Transverse colon (tissue), 4 donors: Measurements from ENCODE around the gene CEMP1. TPM values are rescaled to one million over a fixed set of nuclear protein-coding genes. Genes with fewer than 3 reads are reported as not detected.
"Not testable (repeated sequence)": the region's sequence is repeated elsewhere in the genome, so short reads cannot be mapped to it uniquely, and the experiment has no call there.

Source experiments
- DNase-seq: peaks from one replicate; pipeline ENCODE4 v3.0.0-alpha.2; 2019
- H3K27ac ChIP-seq, 4 donors: fragments of 200-600 bp; sonication (generic); 2 replicates each; pipeline ENCODE4 v1.5.1; 2016 to 2018; ENCODE audit warnings: inconsistent platforms in 4 of 4
- H3K27me3 ChIP-seq: fragments of 200-600 bp; sonication (generic); 2 replicates; pipeline ENCODE4 v1.5.1; 2017; ENCODE audit warnings: inconsistent platforms
- H3K36me3 ChIP-seq, 4 donors: fragments of 200-600 bp; sonication (generic); 2 replicates each; pipeline ENCODE4 v1.5.1; 2017 to 2019; ENCODE audit warnings: inconsistent platforms in 4 of 4
- H3K4me1 ChIP-seq, 4 donors: fragments of 200-600 bp; sonication (generic); 2 replicates each; pipeline ENCODE4 v1.5.1; 2017 to 2020; ENCODE audit warnings: inconsistent platforms in 4 of 4
- H3K4me3 ChIP-seq, 4 donors: fragments of 200-600 bp; sonication (generic); 1 replicate in 1 of 4; 2 replicates in 3 of 4; pipeline versions ENCODE4 v1.5.1 to v1.6.1; 2017 to 2019; ENCODE audit warnings: inconsistent platforms in 4 of 4
- H3K9me3 ChIP-seq, 2 donors: fragments of 200-600 bp; sonication (generic); 2 replicates each; pipeline ENCODE4 v1.5.1; 2017 to 2019; ENCODE audit warnings: inconsistent platforms in 2 of 2
- WGBS, 2 donors: methylation state at CpG; one replicate each; pipeline ENCODE4 v1.1.5; 2018; ENCODE audit warnings: low coverage in 1 of 2; 5-methylcytosine and 5-hydroxymethylcytosine counted together
- in situ Hi-C, 4 donors: fragments of 200-750 bp; cut with MboI; loops; one replicate each; pipeline versions ENCODE4 v1.15.0 to v1.15.1; 2017; ENCODE audit warnings: low sequenced_read_pairs in 3 of 4, low pct_ligation_motif_present in 1 of 4, low pct_unique_long_range_greater_than_20kb in 1 of 4
- intact Hi-C: fragments of 100-400 bp; cut with DNase I; formaldehyde crosslinking; loops from one replicate; pipeline ENCODE4 v1.15.1; 2023; ENCODE audit warnings: low total_unique reads
- total RNA-seq, 4 donors: library from RNA; depleted of rRNA; stranded (reverse); fragments of >200 nt; gene quantifications; one replicate each; pipeline ENCODE4 v1.1.0, GENCODE V29; 2016
- TF ChIP-seq, protein P1 (sequence below), 5 experiments: fragments of 200-600 bp in 3 of 5; fragments of 450-650 bp in 2 of 5; sonication (generic) in 3 of 5; IDR thresholded peaks; 1 replicate in 2 of 5; 2 replicates in 3 of 5; pipeline ENCODE4 v1.5.1; 2016 to 2017; ENCODE audit warnings: antibody characterized with exemption in 5 of 5, inconsistent platforms in 3 of 5, mild to moderate bottlenecking in 2 of 5, moderate library complexity in 1 of 5

The CEMP1 gene
- total RNA-seq, 4 donors from 2014 or later = 1.9 to 3.1 TPM; not detected in 2

DNA sequence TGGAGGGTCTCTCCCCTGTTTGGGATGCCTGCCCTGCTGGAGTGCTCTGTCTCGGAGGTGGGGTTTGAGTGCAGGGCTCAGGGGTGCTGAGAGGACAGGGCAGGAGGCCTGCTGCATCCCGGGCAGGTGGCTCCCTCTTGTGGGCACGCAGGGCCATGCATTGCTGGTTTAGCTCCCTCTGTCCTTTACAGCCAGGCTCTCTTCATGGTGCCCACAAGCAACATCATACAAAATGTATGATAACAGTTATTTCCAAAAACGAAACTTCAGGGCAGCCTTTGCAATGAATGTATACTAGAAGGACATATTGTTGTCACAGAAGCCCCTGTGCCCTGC lies 29.6 kb upstream of the CEMP1 start:
- H3K27me3 ChIP-seq, H3K36me3 ChIP-seq, in situ Hi-C loops, H3K4me3 ChIP-seq, H3K27ac ChIP-seq, intact Hi-C loops, H3K9me3 ChIP-seq, H3K4me1 ChIP-seq: not testable (repeated sequence)
- TF ChIP-seq, protein P1, sequence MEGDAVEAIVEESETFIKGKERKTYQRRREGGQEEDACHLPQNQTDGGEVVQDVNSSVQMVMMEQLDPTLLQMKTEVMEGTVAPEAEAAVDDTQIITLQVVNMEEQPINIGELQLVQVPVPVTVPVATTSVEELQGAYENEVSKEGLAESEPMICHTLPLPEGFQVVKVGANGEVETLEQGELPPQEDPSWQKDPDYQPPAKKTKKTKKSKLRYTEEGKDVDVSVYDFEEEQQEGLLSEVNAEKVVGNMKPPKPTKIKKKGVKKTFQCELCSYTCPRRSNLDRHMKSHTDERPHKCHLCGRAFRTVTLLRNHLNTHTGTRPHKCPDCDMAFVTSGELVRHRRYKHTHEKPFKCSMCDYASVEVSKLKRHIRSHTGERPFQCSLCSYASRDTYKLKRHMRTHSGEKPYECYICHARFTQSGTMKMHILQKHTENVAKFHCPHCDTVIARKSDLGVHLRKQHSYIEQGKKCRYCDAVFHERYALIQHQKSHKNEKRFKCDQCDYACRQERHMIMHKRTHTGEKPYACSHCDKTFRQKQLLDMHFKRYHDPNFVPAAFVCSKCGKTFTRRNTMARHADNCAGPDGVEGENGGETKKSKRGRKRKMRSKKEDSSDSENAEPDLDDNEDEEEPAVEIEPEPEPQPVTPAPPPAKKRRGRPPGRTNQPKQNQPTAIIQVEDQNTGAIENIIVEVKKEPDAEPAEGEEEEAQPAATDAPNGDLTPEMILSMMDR (IDR thresholded peaks at IDR 0.05) = peak in 3 of 5 experiments; percentile 42 to 54 (median 51)
- peak; percentile 84 for DNase-seq
- WGBS, 2 donors = 17% methylated on average over 1 of the region's 4 CpGs; no CpG with 5 or more reads in 1 of the 2 donors

DNA sequence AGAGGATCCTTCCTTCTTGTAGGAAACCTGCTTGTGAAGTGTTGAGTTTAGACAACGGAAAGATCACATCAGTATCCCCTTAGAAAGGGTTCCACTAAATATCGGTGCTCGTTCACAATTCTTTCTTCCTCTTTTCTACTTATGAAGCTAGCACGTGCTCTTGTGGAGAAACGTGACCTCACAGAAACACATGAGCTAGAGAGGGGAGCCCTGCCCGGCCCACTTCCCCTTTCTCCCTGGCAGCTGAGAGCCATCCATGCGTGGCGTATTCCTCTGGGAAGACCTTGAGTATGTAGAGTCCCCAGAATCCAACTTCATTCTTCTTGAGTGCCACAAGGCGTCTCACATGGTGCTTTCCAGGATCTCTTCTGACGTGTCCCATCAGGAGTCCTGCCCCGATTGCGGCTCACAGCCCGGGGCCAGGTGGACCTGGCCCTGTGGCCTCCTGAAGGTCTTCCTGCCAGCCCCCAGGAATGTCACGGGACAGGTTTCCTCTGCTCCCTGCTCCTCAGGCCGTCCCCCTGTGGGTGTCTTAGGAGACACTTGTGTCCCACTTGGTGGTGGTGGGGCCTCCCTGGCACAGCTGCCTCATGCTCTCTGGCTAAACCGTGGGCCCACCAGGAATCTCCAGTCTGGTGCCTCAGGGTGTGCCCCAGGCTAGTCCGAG lies 29.1 kb upstream of the CEMP1 start:
- in situ Hi-C loops, H3K27me3 ChIP-seq, H3K27ac ChIP-seq, H3K4me3 ChIP-seq, H3K4me1 ChIP-seq, DNase-seq, H3K9me3 ChIP-seq, intact Hi-C loops, H3K36me3 ChIP-seq: not testable (repeated sequence)
- 66 to 82% methylated on average over 5 to 8 of the region's 17 CpGs for WGBS, 2 donors

DNA sequence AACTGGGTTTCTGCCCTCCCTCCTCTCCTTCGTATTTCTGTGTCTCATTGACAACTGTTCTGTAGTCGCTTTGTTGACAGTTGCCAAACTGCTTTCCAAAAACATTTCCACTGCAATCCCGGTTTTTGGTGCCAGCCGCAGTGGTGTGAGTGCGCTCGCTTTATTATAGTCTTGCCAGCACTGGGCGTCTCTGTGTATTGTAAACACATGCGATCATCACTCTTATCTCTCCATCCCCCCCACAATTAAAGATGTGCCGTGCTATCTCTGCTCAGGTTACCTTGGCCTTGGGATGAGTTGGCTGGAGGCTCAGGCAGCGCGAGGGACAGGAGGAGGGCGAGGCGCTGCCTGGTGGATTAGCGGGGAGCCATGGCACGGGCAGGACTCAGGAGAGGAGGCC lies 25.9 kb upstream of the CEMP1 start:
- H3K36me3 ChIP-seq, H3K27me3 ChIP-seq, H3K4me1 ChIP-seq, in situ Hi-C loops, DNase-seq, H3K4me3 ChIP-seq, H3K27ac ChIP-seq, H3K9me3 ChIP-seq, intact Hi-C loops: not testable (repeated sequence)
- WGBS, 2 donors = no CpG with 5 or more reads among the region's 15 CpGs

DNA sequence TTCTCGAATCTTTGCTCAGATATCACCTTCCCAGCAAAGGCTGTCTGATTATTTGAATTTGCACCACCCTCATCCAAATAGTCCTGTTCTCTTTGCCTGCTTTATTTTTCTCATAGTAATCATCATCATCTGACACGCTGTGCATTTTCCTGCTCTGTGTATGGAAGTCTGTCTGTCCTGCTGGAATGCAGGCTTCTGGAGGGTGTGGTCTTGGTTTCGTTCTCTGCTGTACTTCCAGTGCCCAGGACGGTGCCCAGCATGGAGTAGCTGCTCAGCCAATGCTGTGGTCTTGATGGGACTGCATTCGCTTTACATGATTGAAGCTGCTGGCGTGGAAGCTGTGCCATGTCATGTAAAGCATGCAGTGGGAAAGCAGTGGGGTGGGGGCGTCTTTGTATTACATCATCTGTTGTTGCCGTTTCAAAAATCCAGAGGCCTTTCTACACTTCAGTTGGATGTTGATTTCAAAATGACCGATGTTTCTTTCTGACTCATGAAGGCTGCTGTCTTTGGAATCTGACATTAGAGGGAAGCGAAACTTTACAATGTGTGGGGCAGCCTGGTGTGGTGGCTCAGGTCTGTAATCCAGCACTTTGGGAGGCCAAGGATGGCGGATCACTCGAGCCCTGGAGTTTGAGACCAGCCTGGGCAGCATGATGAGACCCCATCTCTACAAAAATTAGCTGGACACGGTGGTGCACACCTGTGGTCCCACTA lies 23.7 kb upstream of the CEMP1 start:
- H3K36me3 ChIP-seq, H3K9me3 ChIP-seq, H3K4me1 ChIP-seq, in situ Hi-C loops, H3K27me3 ChIP-seq, intact Hi-C loops, H3K27ac ChIP-seq, DNase-seq, H3K4me3 ChIP-seq: not testable (repeated sequence)
- 80% methylated on average over 1 of the region's 13 CpGs; no CpG with 5 or more reads in 1 of the 2 donors for WGBS, 2 donors

DNA sequence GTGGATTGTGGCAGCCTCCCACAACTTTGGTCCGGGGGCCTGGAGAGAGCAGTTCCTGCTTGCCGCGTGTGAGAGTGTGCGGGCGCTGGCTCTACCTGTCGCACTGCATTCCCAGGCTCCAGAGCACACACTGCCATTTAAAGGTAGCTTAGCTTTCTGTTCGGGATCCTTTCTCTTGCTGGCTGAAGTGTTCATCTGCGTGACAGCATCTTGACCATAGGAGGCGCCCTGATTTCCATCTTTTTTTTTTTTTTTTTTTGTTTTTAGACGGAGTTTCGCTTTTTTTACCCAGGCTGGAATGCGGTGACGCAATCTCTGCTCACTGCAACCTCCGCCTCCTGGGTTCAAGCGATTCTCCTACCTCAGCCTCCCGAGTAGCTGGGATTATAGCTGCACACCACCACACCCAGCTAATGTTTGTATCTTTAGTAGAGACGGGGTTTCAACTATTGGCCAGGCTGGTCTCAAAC lies 20.2 kb upstream of the CEMP1 start:
- H3K27me3 ChIP-seq, DNase-seq, H3K9me3 ChIP-seq, intact Hi-C loops, H3K4me3 ChIP-seq, H3K4me1 ChIP-seq, H3K36me3 ChIP-seq, in situ Hi-C loops: not testable (repeated sequence)
- 52% methylated on average over 15 of the region's 17 CpGs; no CpG with 5 or more reads in 1 of the 2 donors for WGBS, 2 donors
- TF ChIP-seq, protein P1 (IDR thresholded peaks at IDR 0.05) = peak in 1 of 5 experiments; percentile 13
- peak overlapping the region in 2 of 4 donors; percentile 5 to 16 for H3K27ac ChIP-seq

DNA sequence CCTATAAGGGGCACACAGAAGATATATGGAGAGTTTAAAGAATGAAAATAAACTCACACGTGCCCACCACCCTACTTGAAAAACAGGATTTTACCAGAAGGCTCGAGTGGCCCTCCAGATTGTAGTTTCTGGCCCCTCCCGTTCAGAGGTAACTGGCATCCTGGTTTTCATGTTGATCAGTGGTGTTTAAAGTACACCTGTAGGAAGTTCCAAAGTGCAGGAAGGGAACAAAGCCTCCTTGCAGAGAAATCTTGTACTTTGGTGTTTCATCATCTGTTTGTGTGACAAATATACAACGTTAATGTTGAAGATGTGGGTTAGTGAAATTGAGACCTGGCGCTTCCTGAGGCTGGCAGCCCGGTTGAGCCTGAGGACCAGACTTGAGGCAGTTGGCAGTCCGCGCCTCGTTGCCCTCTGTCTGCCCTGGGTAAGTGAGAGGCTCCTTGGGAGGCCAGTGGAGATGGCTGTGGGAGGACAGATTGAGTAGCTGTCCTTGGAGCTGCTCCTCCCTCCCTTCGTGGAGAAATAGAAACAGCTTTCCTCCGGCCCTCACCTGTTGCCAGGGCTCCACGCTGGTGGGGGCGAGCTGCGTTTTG lies 19.2 kb upstream of the CEMP1 start:
- H3K4me1 ChIP-seq = peaks cover 0 to 12% (median 9%) of the 10 kb centered on the region in 4 donors
- H3K36me3 ChIP-seq, DNase-seq, in situ Hi-C loops, intact Hi-C loops, H3K27me3 ChIP-seq, H3K9me3 ChIP-seq, H3K4me3 ChIP-seq, H3K27ac ChIP-seq: not testable (repeated sequence)
- WGBS, 2 donors = 60% methylated on average over 1 of the region's 14 CpGs; no CpG with 5 or more reads in 1 of the 2 donors

DNA sequence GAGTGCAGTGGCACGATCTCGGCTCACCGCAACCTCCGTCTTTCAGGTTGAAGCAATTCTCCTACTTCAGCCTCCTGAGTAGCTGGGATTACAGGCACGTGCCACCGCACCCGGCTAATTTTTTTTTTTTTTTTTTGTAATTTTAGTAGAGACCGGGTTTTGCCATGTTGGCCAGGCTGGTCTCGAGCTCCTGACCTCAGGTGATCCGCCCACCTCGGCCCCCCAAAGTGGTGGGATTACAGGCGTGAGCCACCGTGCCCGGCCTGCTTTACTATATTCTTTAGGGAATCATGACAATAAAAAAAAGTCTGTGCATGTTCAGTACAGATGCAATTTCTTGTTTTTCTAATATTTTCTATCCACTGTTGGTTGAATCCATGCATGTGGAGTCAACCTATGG lies 12.6 kb upstream of the CEMP1 start:
- 82 to 94% methylated on average over 8 to 14 of the region's 14 CpGs for WGBS, 2 donors
- DNase-seq, in situ Hi-C loops, H3K27ac ChIP-seq, H3K36me3 ChIP-seq, intact Hi-C loops, H3K27me3 ChIP-seq, H3K9me3 ChIP-seq, H3K4me3 ChIP-seq: not testable (repeated sequence)
- peaks cover 21 to 41% (median 36%) of the 10 kb centered on the region in 4 donors for H3K4me1 ChIP-seq

DNA sequence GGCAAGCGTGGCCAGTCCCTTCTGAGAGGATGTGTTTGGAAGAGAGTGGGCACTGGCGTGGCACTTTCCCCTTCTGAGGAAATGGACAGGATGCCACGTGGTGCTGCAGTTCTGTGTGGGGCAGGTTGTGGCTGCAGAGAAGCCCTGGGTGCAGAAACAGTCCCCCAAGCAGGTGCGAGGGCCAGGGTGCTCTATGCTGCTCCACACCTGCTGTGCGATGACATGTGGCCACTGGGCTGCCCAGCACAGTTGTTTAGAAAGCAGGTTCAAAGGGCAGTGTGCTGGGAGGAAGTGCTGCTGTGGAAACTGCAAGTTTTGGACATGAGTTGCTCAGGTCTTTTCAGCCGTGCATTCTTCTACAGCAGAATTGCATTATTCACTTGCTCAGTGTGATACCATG lies 10.2 kb upstream of the CEMP1 start:
- H3K9me3 ChIP-seq, in situ Hi-C loops, H3K27me3 ChIP-seq, H3K36me3 ChIP-seq, H3K4me3 ChIP-seq, DNase-seq, intact Hi-C loops: not testable (repeated sequence)
- H3K4me1 ChIP-seq = peaks cover 21 to 51% (median 44%) of the 10 kb centered on the region in 4 donors
- peak overlapping the region in 2 of 4 donors; percentile 24 to 33 for H3K27ac ChIP-seq
- 37% methylated on average over 6 of the region's 6 CpGs; no CpG with 5 or more reads in 1 of the 2 donors for WGBS, 2 donors
